GM23338 (cell line): ENCODE results near the gene SMG9. TPM values are rescaled to one million over a fixed set of nuclear protein-coding genes. Genes with fewer than 3 reads are reported as not detected.

ENCODE experiments used
- ATAC-seq: fragments of 200-7000 bp; cut with Tn5 transposase; 3 replicates; pipeline ENCODE4 v1.9.1; 2020
- DNase-seq: peaks from one replicate; pipeline ENCODE4 v3.0.0-alpha.2; 2015; ENCODE audit warnings: low spot score
- H2AFZ ChIP-seq: fragments of 200-600 bp; sonication (generic); 2 replicates; pipeline ENCODE4 v1.8.0; 2016; ENCODE audit warnings: antibody characterized with exemption, mild to moderate bottlenecking, moderate library complexity
- H3F3A ChIP-seq: fragments of 200-600 bp; sonication (generic); replicated peaks from 2 replicates; pipeline ENCODE4 v1.8.0; 2017; ENCODE audit warnings: antibody characterized with exemption, mixed run types, low read depth
- H3K27ac ChIP-seq: fragments of 200-600 bp; sonication (generic); 2 replicates; pipeline ENCODE4 v1.6.1; 2016; ENCODE audit warnings: low read depth
- H3K27me3 ChIP-seq: fragments of 200-600 bp; sonication (generic); 2 replicates; pipeline ENCODE4 v1.8.0; 2016; ENCODE audit warnings: mild to moderate bottlenecking, mixed run types, moderate library complexity; ENCODE audit not compliant: insufficient read depth
- H3K36me3 ChIP-seq: fragments of 200-600 bp; sonication (generic); 2 replicates; pipeline ENCODE4 v1.8.0; 2016; ENCODE audit warnings: mild to moderate bottlenecking; ENCODE audit not compliant: insufficient read depth
- H3K4me1 ChIP-seq: fragments of 200-600 bp; sonication (generic); 2 replicates; pipeline ENCODE4 v1.8.0; 2016; ENCODE audit warnings: mild to moderate bottlenecking, moderate library complexity; ENCODE audit not compliant: insufficient read depth
- H3K4me2 ChIP-seq: fragments of 200-600 bp; sonication (generic); 2 replicates; pipeline ENCODE4 v1.7.1; 2017; ENCODE audit warnings: mixed run types
- H3K4me3 ChIP-seq: fragments of 200-600 bp; sonication (generic); 2 replicates; pipeline ENCODE4 v1.6.1; 2016; ENCODE audit warnings: mixed run types
- H3K79me2 ChIP-seq: fragments of 200-600 bp; sonication (generic); replicated peaks from 2 replicates; pipeline ENCODE4 v1.8.0; 2017; ENCODE audit warnings: mild to moderate bottlenecking; ENCODE audit not compliant: insufficient read depth
- H3K9me2 ChIP-seq: fragments of 200-600 bp; sonication (generic); 2 replicates; pipeline ENCODE4 v1.8.0; 2017; ENCODE audit not compliant: insufficient read depth
- H4K20me1 ChIP-seq: fragments of 200-600 bp; sonication (generic); replicated peaks from 2 replicates; pipeline ENCODE4 v1.8.0; 2017; ENCODE audit warnings: mild to moderate bottlenecking; ENCODE audit not compliant: insufficient read depth
- H3K27ac Mint-ChIP-seq: 2 replicates; pipeline ENCODE4 v1.8.0; 2020; ENCODE audit warnings: inconsistent platforms, mild to moderate bottlenecking, moderate library complexity, mixed read lengths
- H3K27me3 Mint-ChIP-seq: 3 replicates; pipeline ENCODE4 v1.8.0; 2022; ENCODE audit warnings: low read depth, mild to moderate bottlenecking, moderate library complexity, mixed read lengths, inconsistent platforms; ENCODE audit not compliant: insufficient read depth, poor library complexity
- H3K36me3 Mint-ChIP-seq: 3 replicates; pipeline ENCODE4 v1.8.0; 2021; ENCODE audit warnings: low read depth, mild to moderate bottlenecking, inconsistent platforms, moderate library complexity, mixed read lengths
- H3K4me1 Mint-ChIP-seq: 3 replicates; pipeline ENCODE4 v1.8.0; 2020; ENCODE audit warnings: mild to moderate bottlenecking, inconsistent platforms, mixed read lengths
- H3K4me3 Mint-ChIP-seq: 3 replicates; pipeline ENCODE4 v1.8.0; 2021; ENCODE audit warnings: moderate library complexity, mild to moderate bottlenecking, inconsistent platforms, mixed read lengths
- H3K9me3 Mint-ChIP-seq: 3 replicates; pipeline ENCODE4 v1.8.0; 2020; ENCODE audit warnings: moderate library complexity, mild to moderate bottlenecking, inconsistent platforms, mixed read lengths
- CTCF ChIP-seq, 2 experiments: fragments of 200-600 bp in 1 of 2; sonication (generic) in 1 of 2; conservative IDR thresholded peaks; 2 replicates each; pipeline versions ENCODE4 v1.5.1 to v1.6.1; 2016 to 2017; ENCODE audit warnings: antibody characterized with exemption in 2 of 2, low read depth in 2 of 2, mild to moderate bottlenecking in 2 of 2, moderate library complexity in 1 of 2
- ETS1 ChIP-seq: IDR thresholded peaks from 2 replicates; pipeline ENCODE4 v1.6.1; 2016; ENCODE audit warnings: antibody characterized with exemption
- EZH2 ChIP-seq: fragments of 200-600 bp; sonication (generic); IDR thresholded peaks from one replicate; pipeline ENCODE4 v1.8.0; 2017; ENCODE audit warnings: antibody characterized with exemption, mild to moderate bottlenecking, low read depth; ENCODE audit not compliant: unreplicated experiment
- EZH2phosphoT487 ChIP-seq: fragments of 200-600 bp; sonication (generic); IDR thresholded peaks from one replicate; pipeline ENCODE4 v1.8.1; 2018; ENCODE audit warnings: antibody characterized with exemption; ENCODE audit not compliant: unreplicated experiment
- NANOG ChIP-seq: IDR thresholded peaks from 2 replicates; pipeline ENCODE4 v1.6.1; 2016; ENCODE audit warnings: antibody characterized with exemption, borderline replicate concordance
- POLR2AphosphoS5 ChIP-seq: IDR thresholded peaks from 2 replicates; pipeline ENCODE4 v1.6.1; 2016; ENCODE audit warnings: antibody characterized with exemption, low read depth
- REST ChIP-seq: IDR thresholded peaks from one replicate; pipeline ENCODE4 v1.6.1; 2018; ENCODE audit warnings: antibody characterized with exemption; ENCODE audit not compliant: unreplicated experiment
- STAT1 ChIP-seq: IDR thresholded peaks from one replicate; pipeline ENCODE4 v1.6.1; 2016; ENCODE audit warnings: antibody characterized with exemption; ENCODE audit not compliant: unreplicated experiment
- ZNF331 ChIP-seq: fragments of 250-450 bp; sonication (Bioruptor Pico); IDR thresholded peaks from 2 replicates; pipeline ENCODE4 v1.5.0; 2020; ENCODE audit warnings: low read depth, mild to moderate bottlenecking, moderate library complexity
- polyA plus RNA-seq: library from polyadenylated mRNA; unstranded; fragments of >200 nt; fragmentation: Nextera tagmentation; extraction: Ambion mirVana; gene quantifications from 2 replicates; pipeline ENCODE4 v1.2.1, GENCODE V29; 2016
- total RNA-seq: library from RNA; depleted of rRNA; stranded (reverse); fragments of >200 nt; shearing (Covaris generic); gene quantifications from 2 replicates; pipeline ENCODE4 v1.2.3, GENCODE V29; 2014

Gene SMG9
- total and polyA plus RNA-seq, 2 experiments from 2014 or later, result 13.2 to 14.0 TPM

GRCh38 chr19:43755256-43755801, 567 bp upstream of the SMG9 start:
- H3K4me1 Mint-ChIP-seq, result peaks cover 15% of the 10 kb centered on the region
- no peaks in the 10 kb centered on the region; the same call in 2 of the 3 replicates for H3K9me3 Mint-ChIP-seq
- H3F3A ChIP-seq, result 0 out of 2 replicates have a peak, but pooled peaks cover 6% of the 10 kb centered on the region
- H3K36me3 ChIP-seq, result no peaks in the 10 kb centered on the region
- H4K20me1 ChIP-seq, result no peaks in the 10 kb centered on the region; the same call in 1 of the 2 replicates
- peak overlapping the region; percentile 95 for H3K4me2 ChIP-seq
- peaks cover 23% of the 10 kb centered on the region for H3K36me3 Mint-ChIP-seq
- H3K4me1 ChIP-seq, result peaks cover 6% of the 10 kb centered on the region; the same call in 1 of the 2 replicates
- peak; percentile 17 for ATAC-seq
- peak overlapping the region; percentile 99 for H3K27ac Mint-ChIP-seq
- H3K27me3 ChIP-seq, result no peaks in the 10 kb centered on the region
- H3K4me3 ChIP-seq, result peak overlapping the region; percentile 90
- H3K9me2 ChIP-seq, result no peaks in the 10 kb centered on the region
- H3K79me2 ChIP-seq, result peaks cover 23% of the 10 kb centered on the region
- H3K4me3 Mint-ChIP-seq, result peak overlapping the region; percentile 99
- peaks cover 20% of the 10 kb centered on the region for H3K27me3 Mint-ChIP-seq
- peak overlapping the region; percentile 100 for H3K27ac ChIP-seq
- TF ChIP-seq STAT1, result no peak
- no peak for TF ChIP-seq POLR2AphosphoS5
- TF ChIP-seq ETS1, result no peak
- no peak for TF ChIP-seq EZH2
- TF ChIP-seq REST, result no peak
- TF ChIP-seq NANOG, result no peak
- no peak for TF ChIP-seq EZH2phosphoT487
- H2AFZ ChIP-seq, result peak overlapping the region; percentile 94; the same call in 1 of the 2 replicates
- peak; percentile 61 for DNase-seq

- Mint-ChIP-seq H3K4me3 (peak overlapping the region; percentile 99), H3K9me3 (no peaks in the 10 kb centered on the region; the same call in 2 of the 3 replicates), H3K27me3 (peaks cover 20% of the 10 kb centered on the region), H3K36me3 (peaks cover 30% of the 10 kb centered on the region), H3K4me1 (peaks cover 9% of the 10 kb centered on the region; the same call in 2 of the 3 replicates), H3K27ac (peak overlapping the region; percentile 95)
- Histone ChIP-seq H3K9me2 (no peaks in the 10 kb centered on the region), H2AFZ (peak overlapping the region; percentile 73), H3K4me1 (peaks cover 6% of the 10 kb centered on the region; the same call in 1 of the 2 replicates), H3F3A (0 out of 2 replicates have a peak, but pooled peaks cover 6% of the 10 kb centered on the region), H3K79me2 (peaks cover 23% of the 10 kb centered on the region), H3K27ac (peak overlapping the region; percentile 100), H3K4me3 (peak overlapping the region; percentile 90), H3K36me3 (no peaks in the 10 kb centered on the region; the same call in 1 of the 2 replicates), H3K4me2 (peak overlapping the region; percentile 95), H4K20me1 (no peaks in the 10 kb centered on the region; the same call in 1 of the 2 replicates), H3K27me3 (no peaks in the 10 kb centered on the region)
- no peak for ATAC-seq
- no peak for DNase-seq
- TF ChIP-seq CTCF (conservative IDR thresholded peaks at IDR 0.05; ENCODE audit: low read depth in 2 of 2), result no peak
- no peak for TF ChIP-seq EZH2
- TF ChIP-seq ETS1, result no peak
- no peak for TF ChIP-seq POLR2AphosphoS5
- no peak for TF ChIP-seq STAT1
- no peak for TF ChIP-seq REST
- no peak for TF ChIP-seq ZNF331 (CRISPR knock-in tag)
Observed at GRCh38 chr19:43754253-43754502, 584 bp downstream of the SMG9 start.
